HFF-Myc (cell line): ENCODE results near the gene NUP210L.

Experiments
- DNase-seq: peaks from one replicate; pipeline ENCODE4 v3.0.0-alpha.2; 2011; ENCODE audit warnings: low read depth; ENCODE audit errors: extremely low read depth
- H3K4me3 ChIP-seq: replicated peaks from 2 replicates; pipeline ENCODE4 v1.5.1; 2011; ENCODE audit warnings: low read depth, mild to moderate bottlenecking, control low read depth, low read length
- CTCF ChIP-seq: IDR thresholded peaks from 2 replicates; pipeline ENCODE4 v1.5.1; 2012; ENCODE audit warnings: mild to moderate bottlenecking, low read depth, low read length, control low read depth; ENCODE audit errors: missing control alignments

The NUP210L gene

GRCh38 chr1:154190550-154190949 lies 35.7 kb upstream of the NUP210L start:
- DNase-seq, result no peak
- H3K4me3 ChIP-seq, result no peak overlapping the region
- TF ChIP-seq CTCF, result no peak

- no peak for TF ChIP-seq CTCF
- H3K4me3 ChIP-seq, result no peak overlapping the region
- DNase-seq, result no peak
Measured at GRCh38 chr1:154186852-154187501, 32.1 kb upstream of the NUP210L start.

GRCh38 chr1:154186177-154186576 lies 31.3 kb upstream of the NUP210L start:
- H3K4me3 ChIP-seq, result no peak overlapping the region
- TF ChIP-seq CTCF, result peak; percentile 49
- DNase-seq, result no peak

- DNase-seq, result peak; percentile 81
- peak overlapping the region; percentile 84 for H3K4me3 ChIP-seq
- TF ChIP-seq CTCF, result no peak
Measured at GRCh38 chr1:154183046-154183915, 28.4 kb upstream of the NUP210L start.

GRCh38 chr1:154182344-154183045 lies 27.6 kb upstream of the NUP210L start:
- TF ChIP-seq CTCF, result no peak
- DNase-seq, result no peak
- H3K4me3 ChIP-seq, result peak overlapping the region; percentile 84

GRCh38 chr1:154181944-154182343 lies 27.1 kb upstream of the NUP210L start:
- DNase-seq, result no peak
- TF ChIP-seq CTCF, result no peak

More at GRCh38 chr1:154181944-154182343, 27.1 kb upstream of the NUP210L start:
- H3K4me3 ChIP-seq, result peak overlapping the region; percentile 84
